Mammary epithelial cell (primary cell): ENCODE measurements around the gene CCNYL1.

Experiments
- EZH2 ChIP-seq: IDR thresholded peaks from 2 replicates; pipeline ENCODE4 v1.6.1; 2012; ENCODE audit warnings: low read length, inconsistent platforms, borderline replicate concordance
- TF ChIP-seq, protein P1 (sequence below), 2 donors: IDR thresholded peaks in 1 of 2; conservative IDR thresholded peaks in 1 of 2; 2 replicates each; pipeline ENCODE4 v1.5.1; 2011 to 2012; ENCODE audit warnings: inconsistent platforms in 2 of 2, low read length in 2 of 2, mild to moderate bottlenecking in 2 of 2, control low read depth in 1 of 2, low read depth in 1 of 2; ENCODE audit not compliant: insufficient read depth in 1 of 2; ENCODE audit errors: extremely low read depth in 1 of 2

DNA sequence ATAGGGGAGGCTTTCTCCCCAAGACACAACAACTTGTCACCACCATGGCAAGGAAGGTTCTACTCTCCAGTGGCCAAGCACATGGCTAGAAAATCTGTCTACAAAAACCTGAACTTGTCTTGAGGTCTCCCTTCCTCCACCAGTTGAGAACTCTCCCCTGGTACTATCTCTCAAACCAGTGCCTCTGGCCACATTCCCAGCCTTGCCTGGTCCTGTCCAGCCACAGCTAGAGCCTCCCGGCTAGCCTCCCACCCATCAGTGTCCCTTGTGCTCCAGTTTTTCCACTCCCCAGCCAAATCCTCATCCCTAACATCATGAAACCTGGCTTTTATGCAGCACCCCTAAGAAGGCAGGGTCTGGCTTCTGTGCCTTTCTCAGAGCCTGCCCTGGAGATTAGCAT, 79.5 kb downstream of the CCNYL1 start:
- TF ChIP-seq EZH2, result no peak
- TF ChIP-seq, protein P1, sequence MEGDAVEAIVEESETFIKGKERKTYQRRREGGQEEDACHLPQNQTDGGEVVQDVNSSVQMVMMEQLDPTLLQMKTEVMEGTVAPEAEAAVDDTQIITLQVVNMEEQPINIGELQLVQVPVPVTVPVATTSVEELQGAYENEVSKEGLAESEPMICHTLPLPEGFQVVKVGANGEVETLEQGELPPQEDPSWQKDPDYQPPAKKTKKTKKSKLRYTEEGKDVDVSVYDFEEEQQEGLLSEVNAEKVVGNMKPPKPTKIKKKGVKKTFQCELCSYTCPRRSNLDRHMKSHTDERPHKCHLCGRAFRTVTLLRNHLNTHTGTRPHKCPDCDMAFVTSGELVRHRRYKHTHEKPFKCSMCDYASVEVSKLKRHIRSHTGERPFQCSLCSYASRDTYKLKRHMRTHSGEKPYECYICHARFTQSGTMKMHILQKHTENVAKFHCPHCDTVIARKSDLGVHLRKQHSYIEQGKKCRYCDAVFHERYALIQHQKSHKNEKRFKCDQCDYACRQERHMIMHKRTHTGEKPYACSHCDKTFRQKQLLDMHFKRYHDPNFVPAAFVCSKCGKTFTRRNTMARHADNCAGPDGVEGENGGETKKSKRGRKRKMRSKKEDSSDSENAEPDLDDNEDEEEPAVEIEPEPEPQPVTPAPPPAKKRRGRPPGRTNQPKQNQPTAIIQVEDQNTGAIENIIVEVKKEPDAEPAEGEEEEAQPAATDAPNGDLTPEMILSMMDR (conservative IDR thresholded peaks at IDR 0.05 in 1 of 2, IDR thresholded peaks at IDR 0.05 in 1 of 2; ENCODE audit: extremely low read depth in 1 of 2, insufficient read depth in 1 of 2, low read depth in 1 of 2, low read length in 2 of 2), result no peak
